NCI-H1417 treated with DMSO at 0.1 percent for 48 hours (cell line): Measurements from ENCODE around the gene MLLT3.

Source experiments
- DNase-seq: peaks from one replicate; lab custom pipeline; 2025; lab: John Stamatoyannopoulos, UW

The MLLT3 gene

DNA sequence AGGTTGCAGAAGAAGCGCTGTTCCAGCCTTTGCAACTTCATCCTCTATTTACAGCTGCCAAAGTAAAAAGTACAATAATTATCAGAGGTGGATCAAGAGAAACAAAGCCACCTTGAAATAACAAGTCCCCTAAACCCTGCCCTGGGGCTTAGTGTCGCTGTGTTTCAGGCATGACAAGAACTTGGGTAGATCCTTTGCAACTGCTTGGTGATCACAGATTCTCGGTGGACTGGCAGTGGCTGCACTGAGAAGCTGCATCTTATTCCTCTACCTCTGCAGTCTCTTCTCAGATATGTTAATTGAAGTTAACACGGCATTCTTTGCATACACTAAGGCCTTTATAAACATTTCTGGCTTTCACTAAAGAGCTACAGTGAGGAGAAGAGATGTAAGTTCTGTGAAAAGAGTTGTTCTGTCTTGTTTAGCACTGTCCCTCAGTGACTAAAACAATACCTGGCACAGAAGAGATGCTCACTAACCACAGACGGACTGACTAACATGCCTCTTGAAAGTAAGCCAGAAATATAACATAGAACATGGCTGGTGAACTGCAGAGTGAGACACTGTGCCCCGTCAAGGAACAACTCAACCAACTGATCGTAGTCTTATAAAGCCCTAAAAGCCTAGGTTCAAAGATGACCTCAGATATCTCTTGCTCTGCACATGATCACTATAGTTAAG lies 144.2 kb downstream of the MLLT3 start:
- DNase-seq = no peak

GRCh38 chr9:20476912-20477521 lies 145.3 kb downstream of the MLLT3 start:
- DNase-seq = no peak

DNA sequence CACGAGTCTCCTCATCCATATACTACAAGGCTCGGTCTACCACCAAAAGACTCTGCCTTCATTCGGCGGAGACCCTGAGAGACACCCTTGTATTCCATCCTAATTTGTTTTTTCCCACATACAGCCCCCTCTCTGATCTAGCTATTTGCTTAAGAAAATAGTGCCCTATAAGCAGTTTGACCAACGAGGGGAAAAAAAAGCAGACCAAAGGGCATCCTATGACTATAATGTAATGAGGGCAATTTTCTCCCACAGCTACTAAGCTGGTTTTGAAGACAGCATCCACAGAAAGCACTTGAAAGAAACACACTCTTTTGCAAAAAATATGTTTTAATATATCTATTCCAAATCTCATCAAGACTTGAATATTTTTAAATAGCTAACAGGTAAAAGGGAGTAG lies 147.8 kb downstream of the MLLT3 start:
- DNase-seq = no peak

- DNase-seq = no peak
Observed at GRCh38 chr9:20473515-20474013, 148.7 kb downstream of the MLLT3 start.

- no peak for DNase-seq
Observed at GRCh38 chr9:20472342-20473045, 149.8 kb downstream of the MLLT3 start.

- no peak for DNase-seq
Observed at GRCh38 chr9:20466328-20467008, 155.8 kb downstream of the MLLT3 start.

- no peak for DNase-seq
Observed at GRCh38 chr9:20464242-20464641, 158.1 kb downstream of the MLLT3 start.

DNA sequence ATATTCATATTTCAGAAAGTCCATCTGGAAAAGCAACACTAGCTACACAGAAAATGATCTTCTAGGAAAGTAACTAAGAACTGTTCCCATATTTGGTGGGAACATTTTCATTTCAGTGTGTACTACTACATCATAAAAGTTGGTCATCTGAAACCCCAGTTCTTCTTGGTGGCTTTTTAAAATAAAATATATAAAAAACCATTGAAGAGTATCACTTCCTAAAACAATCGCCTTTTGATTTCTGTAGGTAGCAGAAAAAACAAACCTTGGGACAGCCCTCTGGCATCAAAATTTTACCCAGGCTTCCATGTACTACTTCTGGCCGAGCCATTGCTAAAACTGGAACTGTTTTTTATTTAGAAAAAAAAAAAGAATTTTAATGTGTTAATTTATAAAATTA lies 158.5 kb downstream of the MLLT3 start:
- no peak for DNase-seq

DNA sequence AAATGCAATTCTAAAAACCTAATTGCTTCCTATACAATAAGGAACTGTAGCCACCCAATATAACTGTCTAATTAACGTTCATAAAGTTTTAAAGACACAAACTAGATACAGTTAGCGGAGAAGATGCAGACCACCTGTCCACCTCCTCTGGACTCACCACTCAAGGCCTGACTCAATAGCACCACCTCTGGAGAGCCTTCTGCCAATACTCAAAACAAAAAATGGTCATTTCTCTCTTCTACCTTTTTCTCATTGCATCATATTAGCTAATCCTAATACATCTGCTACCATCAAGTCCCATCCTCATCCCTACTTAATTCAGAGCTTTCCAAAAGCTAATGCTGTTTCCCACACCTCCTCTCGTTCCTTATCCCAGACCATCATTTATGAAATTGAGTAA lies 159.9 kb downstream of the MLLT3 start:
- no peak for DNase-seq

- no peak for DNase-seq
Observed at GRCh38 chr9:20447291-20447690, 175.0 kb downstream of the MLLT3 start.

DNA sequence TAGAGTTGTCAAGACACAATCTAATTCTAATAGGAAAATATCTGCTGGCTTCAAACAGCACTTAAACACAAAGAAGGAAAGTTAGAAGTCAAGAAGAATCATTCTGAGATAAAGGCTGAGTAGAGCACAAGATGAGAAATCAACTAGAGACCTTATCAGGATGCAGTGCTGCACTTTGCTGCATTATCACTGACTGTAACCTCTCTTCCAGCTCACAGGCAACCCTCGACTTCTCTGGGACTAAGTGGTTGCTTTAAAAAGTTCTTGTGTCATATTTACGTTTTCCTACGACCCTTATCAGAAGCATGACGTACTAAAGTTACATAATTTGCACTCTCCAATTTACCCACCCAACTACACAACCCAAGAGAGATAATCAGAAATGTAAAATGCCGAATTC lies 176.1 kb downstream of the MLLT3 start:
- no peak for DNase-seq

DNA sequence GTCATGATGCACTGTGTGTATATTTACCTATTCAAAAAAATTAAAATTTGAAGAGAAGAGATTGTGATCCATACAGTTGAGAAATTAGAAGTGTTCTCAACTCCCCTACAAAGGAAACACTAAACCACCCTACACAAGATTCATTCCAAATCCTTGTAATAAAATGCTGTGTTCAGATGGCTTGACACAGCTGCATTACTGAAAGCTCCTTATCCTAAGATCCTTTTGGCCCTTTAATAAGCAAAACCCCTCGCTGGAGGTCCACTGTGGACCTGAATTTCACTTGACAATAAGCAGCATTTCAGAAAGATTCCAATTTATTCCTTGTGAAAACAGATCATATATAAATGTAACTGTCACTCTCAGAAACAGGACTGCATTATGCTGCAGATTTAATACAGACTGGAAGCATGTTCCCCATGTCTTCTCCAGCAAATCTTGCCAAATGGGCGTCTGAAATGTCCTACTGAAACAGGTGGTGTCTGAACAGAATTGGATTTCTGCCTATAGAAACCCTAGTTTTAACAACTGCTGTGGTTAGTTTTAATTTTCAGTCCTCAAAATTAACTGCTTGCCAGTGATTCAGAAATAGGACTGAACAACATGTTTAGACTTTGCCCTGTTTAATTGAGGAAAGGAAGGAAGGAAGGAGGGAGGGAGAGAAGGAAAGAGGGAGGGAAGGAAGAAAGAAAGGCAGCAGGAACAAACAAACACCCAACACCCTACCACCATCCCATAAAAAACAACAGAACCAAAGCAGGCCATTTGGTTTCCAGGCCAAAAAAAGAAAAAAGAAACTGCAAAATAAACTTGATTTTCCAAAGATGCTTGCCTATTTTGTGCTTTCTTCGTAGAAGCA lies 179.6 kb downstream of the MLLT3 start:
- DNase-seq = no peak

GRCh38 chr9:20441711-20442423 lies 180.4 kb downstream of the MLLT3 start:
- DNase-seq = no peak

DNA sequence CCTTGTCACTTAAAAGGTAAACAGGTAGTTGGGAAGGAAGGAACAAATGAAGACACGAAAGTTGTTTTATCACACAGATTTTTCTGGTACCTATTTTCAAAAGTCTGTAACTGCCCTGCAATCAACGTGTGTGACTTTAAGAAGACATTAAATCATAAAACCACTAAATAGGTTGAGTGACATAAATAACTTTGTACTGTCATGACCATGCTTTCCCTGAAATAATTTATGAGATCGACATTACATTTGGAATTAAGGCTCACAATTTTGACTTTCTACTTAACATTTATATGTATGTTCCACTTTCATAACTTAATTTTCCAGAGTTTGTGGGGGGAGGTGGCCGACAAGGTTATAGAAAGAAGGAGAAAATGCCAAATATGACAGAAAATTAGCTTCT lies 181.1 kb downstream of the MLLT3 start:
- no peak for DNase-seq

GRCh38 chr9:20437476-20437875 lies 184.8 kb downstream of the MLLT3 start:
- no peak for DNase-seq

DNA sequence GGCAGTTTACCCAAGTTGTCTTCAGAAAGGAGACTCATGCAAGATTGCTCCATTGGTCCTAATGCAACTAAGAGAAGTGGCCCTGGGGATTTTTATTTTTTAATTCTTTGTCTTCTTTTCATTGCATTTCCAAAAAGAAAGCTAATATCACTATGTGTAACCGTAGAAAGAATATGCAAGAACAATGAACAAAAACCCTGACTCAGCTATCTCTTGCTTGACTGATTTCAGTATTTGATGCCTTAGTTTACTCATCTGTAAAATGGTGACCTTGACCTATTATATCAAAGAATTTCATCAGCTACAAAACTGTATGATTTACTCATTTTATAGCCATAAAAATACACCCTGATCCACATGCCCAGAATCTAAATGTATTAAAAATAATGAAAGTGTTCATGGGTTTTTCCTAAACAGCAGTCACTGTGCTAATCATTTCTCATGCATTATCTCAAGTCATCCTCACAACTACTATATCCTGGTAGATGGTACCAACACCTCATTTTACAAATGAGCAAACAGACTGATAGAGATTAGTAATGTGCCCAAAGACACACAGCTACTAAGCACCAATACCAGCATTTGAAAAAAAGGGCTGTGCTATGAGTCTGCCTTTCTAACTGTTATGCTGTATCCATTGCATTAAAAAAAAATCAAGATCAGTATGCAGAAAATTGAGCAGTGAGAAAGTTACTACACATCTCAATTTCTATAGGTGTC lies 185.7 kb downstream of the MLLT3 start:
- DNase-seq = no peak

DNA sequence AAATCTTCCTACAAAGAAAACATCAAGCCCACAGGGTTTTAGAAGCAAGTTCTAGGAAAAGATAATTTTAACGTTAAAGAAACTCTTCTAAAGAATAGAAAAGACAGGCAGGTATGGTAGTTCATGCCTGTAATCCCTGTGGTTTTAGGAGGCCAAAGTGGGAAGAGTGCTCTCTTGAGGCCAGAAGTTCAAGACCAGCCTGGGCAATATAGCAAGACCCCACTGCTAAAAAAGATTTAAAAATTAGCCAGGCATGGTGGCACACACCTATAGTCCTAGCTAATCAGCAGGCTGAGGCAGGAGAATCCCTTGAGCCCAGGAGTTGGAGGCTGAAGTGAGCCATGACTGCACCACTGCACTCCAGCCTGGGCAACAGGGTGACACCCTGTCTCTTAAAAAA lies 193.3 kb downstream of the MLLT3 start:
- no peak for DNase-seq

DNA sequence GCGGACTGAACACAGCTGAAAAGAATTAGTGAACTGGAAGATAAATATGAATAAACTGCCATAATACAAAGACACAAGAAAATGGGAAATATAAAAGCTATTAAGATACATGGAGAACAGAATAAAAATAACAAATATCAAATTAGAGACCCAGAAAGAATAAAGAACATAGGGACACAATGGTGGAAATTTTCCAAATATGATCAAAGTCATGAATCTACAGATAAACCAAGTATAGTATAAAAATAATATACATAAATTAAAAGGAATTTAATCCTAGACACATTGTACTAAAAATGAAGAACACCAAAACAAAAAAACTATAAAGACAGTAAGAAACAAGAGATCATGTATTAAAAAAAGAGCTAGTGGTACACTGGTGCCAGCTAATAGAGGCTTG lies 194.9 kb downstream of the MLLT3 start:
- DNase-seq = no peak

- no peak for DNase-seq
Observed at GRCh38 chr9:20426019-20426418, 196.3 kb downstream of the MLLT3 start.

- DNase-seq = no peak
Observed at GRCh38 chr9:20419533-20419932, 202.8 kb downstream of the MLLT3 start.
